Muscle layer of duodenum (tissue), 2 donors: ENCODE measurements around the gene MTHFS.
"Not testable (repeated sequence)": the region's sequence is repeated elsewhere in the genome, so short reads cannot be mapped to it uniquely, and the experiment has no call there.

Experiments
- H3K27ac ChIP-seq: one replicate; pipeline ENCODE4 v1.7.0; 2013; ENCODE audit warnings: mild to moderate bottlenecking, low read length
- H3K27me3 ChIP-seq: one replicate; pipeline ENCODE4 v1.7.0; 2013; ENCODE audit warnings: low read depth, mild to moderate bottlenecking, control low read depth, low read length
- H3K36me3 ChIP-seq, 2 donors: one replicate each; pipeline ENCODE4 v1.7.0; 2013; ENCODE audit warnings: low read length in 2 of 2, control low read depth in 1 of 2, mild to moderate bottlenecking in 1 of 2; ENCODE audit not compliant: insufficient read depth in 2 of 2, control insufficient read depth in 1 of 2
- H3K4me1 ChIP-seq, 2 donors: one replicate each; pipeline ENCODE4 v1.7.0; 2013; ENCODE audit warnings: low read length in 2 of 2, mild to moderate bottlenecking in 2 of 2, control low read depth in 1 of 2, moderate library complexity in 1 of 2; ENCODE audit not compliant: insufficient read depth in 2 of 2, control insufficient read depth in 1 of 2
- H3K4me3 ChIP-seq, 2 donors: one replicate each; pipeline ENCODE4 v1.7.0; 2013; ENCODE audit warnings: low read length in 2 of 2, low read depth in 1 of 2, mild to moderate bottlenecking in 1 of 2
- H3K9me3 ChIP-seq, 2 donors: one replicate each; pipeline ENCODE4 v1.7.0; 2013; ENCODE audit warnings: low read length in 2 of 2, control low read depth in 1 of 2, mild to moderate bottlenecking in 1 of 2; ENCODE audit not compliant: control insufficient read depth in 1 of 2
- donor health status: healthy.

MTHFS gene

GRCh38 chr15:79914728-79915127 lies 17.9 kb upstream of the MTHFS start:
- no peak overlapping the region for H3K4me3 ChIP-seq

GRCh38 chr15:79909556-79910335 lies 12.9 kb upstream of the MTHFS start:
- H3K27me3 ChIP-seq, H3K27ac ChIP-seq, H3K4me3 ChIP-seq, H3K4me1 ChIP-seq, H3K9me3 ChIP-seq, H3K36me3 ChIP-seq: not testable (repeated sequence)

More at GRCh38 chr15:79914728-79915127, 17.9 kb upstream of the MTHFS start:
- Histone ChIP-seq H3K27me3 (no peaks in the 10 kb centered on the region), H3K36me3 (peaks cover 0 to 8% of the 10 kb centered on the region in 2 donors), H3K4me1 (no peaks in the 10 kb centered on the region), H3K27ac (no peak overlapping the region), H3K9me3 (peaks cover 26 to 32% of the 10 kb centered on the region in 2 donors)

- no peak overlapping the region for H3K4me3 ChIP-seq
- H3K36me3 ChIP-seq, result no peaks in the 10 kb centered on the region
- H3K9me3 ChIP-seq, result no peaks in the 10 kb centered on the region
- no peak overlapping the region for H3K27ac ChIP-seq
- no peaks in the 10 kb centered on the region for H3K27me3 ChIP-seq
- H3K4me1 ChIP-seq, result no peaks in the 10 kb centered on the region
These were observed 7.5 kb upstream of the MTHFS start for GRCh38 chr15:79904271-79904670.

GRCh38 chr15:79903626-79904025 lies 6.8 kb upstream of the MTHFS start:
- Histone ChIP-seq H3K9me3 (no peaks in the 10 kb centered on the region), H3K4me3 (no peak overlapping the region), H3K36me3 (no peaks in the 10 kb centered on the region), H3K27ac (no peak overlapping the region), H3K27me3 (no peaks in the 10 kb centered on the region), H3K4me1 (no peaks in the 10 kb centered on the region)

GRCh38 chr15:79903144-79903543 lies 6.3 kb upstream of the MTHFS start:
- H3K4me1 ChIP-seq, result no peaks in the 10 kb centered on the region
- H3K36me3 ChIP-seq, result no peaks in the 10 kb centered on the region
- no peaks in the 10 kb centered on the region for H3K27me3 ChIP-seq
- H3K4me3 ChIP-seq, result no peak overlapping the region
- no peak overlapping the region for H3K27ac ChIP-seq
- no peaks in the 10 kb centered on the region for H3K9me3 ChIP-seq

- Histone ChIP-seq H3K4me1 (peaks cover 5 to 7% of the 10 kb centered on the region in 2 donors), H3K9me3 (no peaks in the 10 kb centered on the region), H3K4me3 (no peak overlapping the region), H3K27me3 (no peaks in the 10 kb centered on the region), H3K36me3 (no peaks in the 10 kb centered on the region), H3K27ac (no peak overlapping the region)
These were observed 5.1 kb upstream of the MTHFS start for GRCh38 chr15:79901958-79902357.

- not testable (repeated sequence) for H3K4me3 ChIP-seq, H3K27me3 ChIP-seq, H3K27ac ChIP-seq, H3K4me1 ChIP-seq, H3K36me3 ChIP-seq, H3K9me3 ChIP-seq
These were observed 4.1 kb upstream of the MTHFS start for GRCh38 chr15:79900818-79901378.

- Histone ChIP-seq H3K4me3 (no peak overlapping the region), H3K9me3 (no peaks in the 10 kb centered on the region), H3K36me3 (no peaks in the 10 kb centered on the region), H3K27ac (no peak overlapping the region), H3K4me1 (peaks cover 7 to 8% of the 10 kb centered on the region in 2 donors), H3K27me3 (no peaks in the 10 kb centered on the region)
These were observed 3.3 kb upstream of the MTHFS start for GRCh38 chr15:79900087-79900486.

- not testable (repeated sequence) for H3K27ac ChIP-seq, H3K36me3 ChIP-seq, H3K4me3 ChIP-seq, H3K4me1 ChIP-seq, H3K27me3 ChIP-seq, H3K9me3 ChIP-seq
These were observed 2.0 kb upstream of the MTHFS start for GRCh38 chr15:79898786-79899185.

GRCh38 chr15:79898369-79898768 lies 1.6 kb upstream of the MTHFS start:
- no peaks in the 10 kb centered on the region for H3K36me3 ChIP-seq
- H3K4me1 ChIP-seq, result peaks cover 7 to 8% of the 10 kb centered on the region in 2 donors
- no peak overlapping the region for H3K27ac ChIP-seq
- H3K4me3 ChIP-seq, result no peak overlapping the region
- H3K27me3 ChIP-seq, result no peaks in the 10 kb centered on the region
- H3K9me3 ChIP-seq, result no peaks in the 10 kb centered on the region

GRCh38 chr15:79897701-79898113 lies 893 bp upstream of the MTHFS start:
- H3K4me1 ChIP-seq, result peaks cover 7 to 8% of the 10 kb centered on the region in 2 donors
- H3K27me3 ChIP-seq, result no peaks in the 10 kb centered on the region
- peak overlapping the region; percentile 66 to 73 for H3K4me3 ChIP-seq
- peak overlapping the region; percentile 83 for H3K27ac ChIP-seq
- H3K9me3 ChIP-seq, result no peaks in the 10 kb centered on the region
- no peaks in the 10 kb centered on the region for H3K36me3 ChIP-seq

GRCh38 chr15:79897380-79897678 lies 515 bp upstream of the MTHFS start:
- Histone ChIP-seq H3K4me1 (peaks cover 7 to 8% of the 10 kb centered on the region in 2 donors), H3K36me3 (no peaks in the 10 kb centered on the region), H3K27me3 (no peaks in the 10 kb centered on the region), H3K27ac (peak overlapping the region; percentile 83), H3K9me3 (no peaks in the 10 kb centered on the region), H3K4me3 (peak overlapping the region; percentile 66 to 73)
